Measurements from ENCODE around the gene RNASE11. TPM values are rescaled to one million over a fixed set of nuclear protein-coding genes. Genes with fewer than 3 reads are reported as not detected.
"Not testable (repeated sequence)": the region's sequence is repeated elsewhere in the genome, so short reads cannot be mapped to it uniquely, and the experiment has no call there.

RNASE11 gene
- total RNA-seq, 2 experiments from 2014 or later = not detected

- ChIA-PET POLR2A (no interaction called here), CTCF (interaction anchor here (1.0 to 1.4 kb wide), 2 partner anchors 74 to 277 kb away, joined by 3 to 7 read pairs; no protein-coding TSS in a partner anchor)
- no peak overlapping the region for H3K27ac Mint-ChIP-seq
- H3K27me3 Mint-ChIP-seq (ENCODE audit: low read depth) = no peaks in the 10 kb centered on the region
- no peak for ATAC-seq
- no peak overlapping the region for H3K4me3 Mint-ChIP-seq
- no peak for DNase-seq
- H3K36me3 Mint-ChIP-seq (ENCODE audit: low read depth) = no peaks in the 10 kb centered on the region
- H3K4me1 Mint-ChIP-seq (ENCODE audit: low read depth) = peaks cover 4% of the 10 kb centered on the region
- H3K9me3 Mint-ChIP-seq (ENCODE audit: insufficient read depth) = no peaks in the 10 kb centered on the region
Measured at GRCh38 chr14:20603813-20604690, 16.3 kb upstream of the RNASE11 start.

- CTCF ChIA-PET = interaction anchor here (0.9 kb wide), 1 partner anchor 187 kb away, joined by 3 read pairs; no protein-coding TSS in a partner anchor
- Mint-ChIP-seq H3K27me3 (ENCODE audit: low read depth) (no peaks in the 10 kb centered on the region), H3K4me1 (ENCODE audit: low read depth) (no peaks in the 10 kb centered on the region), H3K27ac (no peak overlapping the region), H3K36me3 (ENCODE audit: low read depth) (no peaks in the 10 kb centered on the region), H3K9me3 (ENCODE audit: insufficient read depth) (no peaks in the 10 kb centered on the region), H3K4me3 (no peak overlapping the region)
- POLR2A ChIA-PET = no interaction called here
- DNase-seq = no peak
- no peak for ATAC-seq
Measured at GRCh38 chr14:20602583-20602982, 14.8 kb upstream of the RNASE11 start.

GRCh38 chr14:20601522-20601921 is 13.7 kb upstream of the RNASE11 start:
- no peaks in the 10 kb centered on the region for H3K9me3 Mint-ChIP-seq (ENCODE audit: insufficient read depth)
- ChIA-PET POLR2A (no interaction called here), CTCF (interaction anchor here (1.1 kb wide), 1 partner anchor 14 kb away, joined by 3 read pairs; the partner anchor contains the start of gene RNASE11)

GRCh38 chr14:20597108-20597507 is 9.3 kb upstream of the RNASE11 start:
- ATAC-seq (no peak), DNase-seq (no peak)
- Mint-ChIP-seq H3K4me1 (ENCODE audit: low read depth) (no peaks in the 10 kb centered on the region), H3K9me3 (ENCODE audit: insufficient read depth) (no peaks in the 10 kb centered on the region), H3K27ac (no peak overlapping the region), H3K36me3 (ENCODE audit: low read depth) (no peaks in the 10 kb centered on the region), H3K4me3 (no peak overlapping the region), H3K27me3 (ENCODE audit: low read depth) (peaks cover 5% of the 10 kb centered on the region)
- ChIA-PET CTCF (interaction anchor here (1.2 to 1.4 kb wide), 2 partner anchors 14 to 181 kb away, joined by 4 to 5 read pairs; no protein-coding TSS in a partner anchor), POLR2A (no interaction called here)

More at GRCh38 chr14:20601522-20601921, 13.7 kb upstream of the RNASE11 start:
- no peak for DNase-seq
- Mint-ChIP-seq H3K27me3 (ENCODE audit: low read depth) (no peaks in the 10 kb centered on the region), H3K4me3 (no peak overlapping the region), H3K36me3 (ENCODE audit: low read depth) (no peaks in the 10 kb centered on the region), H3K4me1 (ENCODE audit: low read depth) (no peaks in the 10 kb centered on the region), H3K27ac (no peak overlapping the region)
- ATAC-seq = no peak

GRCh38 chr14:20595726-20596125 is 7.9 kb upstream of the RNASE11 start:
- CTCF ChIA-PET; DNase-seq; H3K36me3 Mint-ChIP-seq (ENCODE audit: low read depth); H3K27ac Mint-ChIP-seq; ATAC-seq; POLR2A ChIA-PET; H3K9me3 Mint-ChIP-seq (ENCODE audit: insufficient read depth); H3K4me3 Mint-ChIP-seq; H3K4me1 Mint-ChIP-seq (ENCODE audit: low read depth): not testable (repeated sequence)
- peaks cover 15% of the 10 kb centered on the region for H3K27me3 Mint-ChIP-seq (ENCODE audit: low read depth)

GRCh38 chr14:20592574-20592973 is 4.8 kb upstream of the RNASE11 start:
- H3K27me3 Mint-ChIP-seq (ENCODE audit: low read depth) = peaks cover 18% of the 10 kb centered on the region
- no peak overlapping the region for H3K4me3 Mint-ChIP-seq
- CTCF ChIA-PET = interaction anchor here (0.7 kb wide), 1 partner anchor 241 kb away, joined by 3 read pairs; no protein-coding TSS in a partner anchor
- ATAC-seq = no peak
- H3K4me1 Mint-ChIP-seq (ENCODE audit: low read depth) = no peaks in the 10 kb centered on the region
- no peak for DNase-seq
- H3K27ac Mint-ChIP-seq = no peak overlapping the region
- H3K36me3 Mint-ChIP-seq (ENCODE audit: low read depth) = no peaks in the 10 kb centered on the region
- H3K9me3 Mint-ChIP-seq (ENCODE audit: insufficient read depth) = no peaks in the 10 kb centered on the region
- POLR2A ChIA-PET = no interaction called here

- Mint-ChIP-seq H3K9me3 (ENCODE audit: insufficient read depth) (no peaks in the 10 kb centered on the region), H3K4me1 (ENCODE audit: low read depth) (no peaks in the 10 kb centered on the region), H3K4me3 (no peak within 1 kb of the TSS), H3K27ac (no peak within 1 kb of the TSS), H3K27me3 (ENCODE audit: low read depth) (peaks cover 18% of the 10 kb centered on the region), H3K36me3 (ENCODE audit: low read depth) (no peaks in the 10 kb centered on the region)
- DNase-seq (no peak), ATAC-seq (no peak)
- POLR2A ChIA-PET = no interaction called here
- CTCF ChIA-PET = no interaction called here
Measured at GRCh38 chr14:20591235-20591634, 3.4 kb upstream of the RNASE11 start, which contains the start of gene RNASE12. RNASE12 (minus strand) TSS chr14:20591376; CDS start chr14:20590723, 653 bp downstream.

GRCh38 chr14:20583908-20584307 is 3.9 kb downstream of the RNASE11 start:
- CTCF ChIA-PET = no interaction called here
- ATAC-seq (no peak), DNase-seq (no peak)
- POLR2A ChIA-PET = no interaction called here
- H3K4me1 Mint-ChIP-seq (ENCODE audit: low read depth) = no peaks in the 10 kb centered on the region
- no peak overlapping the region for H3K4me3 Mint-ChIP-seq
- peaks cover 9% of the 10 kb centered on the region for H3K27me3 Mint-ChIP-seq (ENCODE audit: low read depth)
- no peaks in the 10 kb centered on the region for H3K36me3 Mint-ChIP-seq (ENCODE audit: low read depth)
- no peak overlapping the region for H3K27ac Mint-ChIP-seq
- H3K9me3 Mint-ChIP-seq (ENCODE audit: insufficient read depth) = no peaks in the 10 kb centered on the region

GRCh38 chr14:20583142-20583541 is 4.7 kb downstream of the RNASE11 start:
- no peaks in the 10 kb centered on the region for H3K4me1 Mint-ChIP-seq (ENCODE audit: low read depth)
- H3K27ac Mint-ChIP-seq = no peak overlapping the region
- H3K27me3 Mint-ChIP-seq (ENCODE audit: low read depth) = peaks cover 9% of the 10 kb centered on the region
- DNase-seq = no peak
- ChIA-PET POLR2A (no interaction called here), CTCF (interaction anchor here (0.8 kb wide), 1 partner anchor 15 kb away, joined by 5 read pairs; no protein-coding TSS in a partner anchor)
- no peak for ATAC-seq
- no peaks in the 10 kb centered on the region for H3K9me3 Mint-ChIP-seq (ENCODE audit: insufficient read depth)
- H3K4me3 Mint-ChIP-seq = no peak overlapping the region
- no peaks in the 10 kb centered on the region for H3K36me3 Mint-ChIP-seq (ENCODE audit: low read depth)

GRCh38 chr14:20580242-20580641 is 7.6 kb downstream of the RNASE11 start:
- Mint-ChIP-seq H3K9me3 (ENCODE audit: insufficient read depth) (no peaks in the 10 kb centered on the region), H3K4me1 (ENCODE audit: low read depth) (no peaks in the 10 kb centered on the region), H3K36me3 (ENCODE audit: low read depth) (no peaks in the 10 kb centered on the region), H3K27ac (no peak overlapping the region), H3K4me3 (no peak overlapping the region), H3K27me3 (ENCODE audit: low read depth) (peaks cover 4% of the 10 kb centered on the region)
- DNase-seq (no peak), ATAC-seq (no peak)
- POLR2A ChIA-PET = no interaction called here
- CTCF ChIA-PET = no interaction called here

- ATAC-seq = no peak
- POLR2A ChIA-PET = no interaction called here
- no peak for DNase-seq
- Mint-ChIP-seq H3K4me3 (no peak overlapping the region), H3K4me1 (ENCODE audit: low read depth) (no peaks in the 10 kb centered on the region), H3K27ac (no peak overlapping the region), H3K27me3 (ENCODE audit: low read depth) (peaks cover 11% of the 10 kb centered on the region), H3K9me3 (ENCODE audit: insufficient read depth) (no peaks in the 10 kb centered on the region), H3K36me3 (ENCODE audit: low read depth) (no peaks in the 10 kb centered on the region)
- CTCF ChIA-PET = no interaction called here
Measured at GRCh38 chr14:20578784-20579502, 8.9 kb downstream of the RNASE11 start.

GRCh38 chr14:20578325-20578724 is 9.5 kb downstream of the RNASE11 start:
- H3K9me3 Mint-ChIP-seq (ENCODE audit: insufficient read depth) = no peaks in the 10 kb centered on the region
- H3K27ac Mint-ChIP-seq = no peak overlapping the region
- POLR2A ChIA-PET = no interaction called here

More at GRCh38 chr14:20578325-20578724, 9.5 kb downstream of the RNASE11 start:
- H3K36me3 Mint-ChIP-seq (ENCODE audit: low read depth) = no peaks in the 10 kb centered on the region
- no peak overlapping the region for H3K4me3 Mint-ChIP-seq
- DNase-seq (no peak), ATAC-seq (no peak)
- no peaks in the 10 kb centered on the region for H3K4me1 Mint-ChIP-seq (ENCODE audit: low read depth)
- H3K27me3 Mint-ChIP-seq (ENCODE audit: low read depth) = peaks cover 11% of the 10 kb centered on the region
- CTCF ChIA-PET = no interaction called here

Measured in activated CD8-positive, alpha-beta T cell treated with anti-CD3 and anti-CD28 coated beads, Interleukin-2, amount 10 ng/mL, durations not matched to agents 7 days and 5 days (primary cell).